GM18502 (cell line): ENCODE measurements around the gene RFX2.

ENCODE experiments used
- ATAC-seq: cut with Tn5 transposase; IDR thresholded peaks from one replicate; pipeline ENCODE4 v1.9.1; 2021; ENCODE audit warnings: mild to moderate bottlenecking; ENCODE audit not compliant: unreplicated experiment, poor library complexity

RFX2 gene

GRCh38 chr19:5948752-5949564, 161.3 kb downstream of the RFX2 start:
- no peak for ATAC-seq

GRCh38 chr19:5947435-5947834, 162.9 kb downstream of the RFX2 start:
- no peak for ATAC-seq

- ATAC-seq, result no peak
These were observed 166.7 kb downstream of the RFX2 start for GRCh38 chr19:5943623-5944022.
